Measurements from ENCODE around the gene ABCG1.

- no peak for TF ChIP-seq POLR2A (IDR thresholded peaks at IDR 0.05; ENCODE audit: low read depth)
- no peak for TF ChIP-seq POLR2AphosphoS5 (IDR thresholded peaks at IDR 0.05)
- no peak for TF ChIP-seq CTCF (IDR thresholded peaks at IDR 0.05)
- no peak for TF ChIP-seq EP300 (IDR thresholded peaks at IDR 0.05)
Measured at GRCh38 chr21:42324896-42325295, 106.0 kb downstream of the ABCG1 start.

Data from esophagus muscularis mucosa (tissue), 4 donors.